Upper lobe of left lung (tissue), 6 donors: Measurements from ENCODE around the gene RNF144B. TPM values are rescaled to one million over a fixed set of nuclear protein-coding genes. Genes with fewer than 3 reads are reported as not detected.

ENCODE experiments used
- ATAC-seq, 2 donors: fragments of 200-7000 bp; cut with Tn5 transposase; one replicate each; pipeline ENCODE4 v1.9.1; 2022; ENCODE audit warnings: mild to moderate bottlenecking in 2 of 2, moderate library complexity in 2 of 2; ENCODE audit not compliant: low FRiP score in 2 of 2
- DNase-seq, 2 donors: peaks; one replicate each; pipeline ENCODE4 v3.0.0-alpha.2; 2019 to 2020
- H3K27ac ChIP-seq, 4 donors: fragments of 200-600 bp; sonication (generic); one replicate each; pipeline ENCODE4 v1.5.1; 2016 to 2019
- H3K27me3 ChIP-seq, 4 donors: fragments of 200-600 bp; sonication (generic); one replicate each; pipeline ENCODE4 v1.5.1; 2017 to 2019
- H3K36me3 ChIP-seq, 4 donors: fragments of 200-600 bp; sonication (generic); one replicate each; pipeline ENCODE4 v1.5.1; 2016 to 2019
- H3K4me1 ChIP-seq, 4 donors: fragments of 200-600 bp; sonication (generic); one replicate each; pipeline ENCODE4 v1.5.1; 2018 to 2019
- H3K4me3 ChIP-seq, 4 donors: fragments of 200-600 bp; sonication (generic); one replicate each; pipeline ENCODE4 v1.5.1; 2017 to 2019; ENCODE audit warnings: mild to moderate bottlenecking in 2 of 4, moderate library complexity in 1 of 4
- H3K9me3 ChIP-seq, 4 donors: fragments of 200-600 bp; sonication (generic); one replicate each; pipeline ENCODE4 v1.5.1; 2018 to 2019
- EP300 ChIP-seq, 4 donors: sonication (generic); formaldehyde crosslinking; IDR thresholded peaks; one replicate each; pipeline ENCODE4 v1.5.1; 2017; ENCODE audit warnings: antibody characterized with exemption in 4 of 4, control low read depth in 2 of 4
- POLR2A ChIP-seq, 4 donors: fragments of 450-650 bp; IDR thresholded peaks; one replicate each; pipeline ENCODE4 v1.5.1; 2016 to 2017; ENCODE audit warnings: antibody characterized with exemption in 4 of 4, mild to moderate bottlenecking in 2 of 4
- POLR2AphosphoS5 ChIP-seq, 2 donors: sonication (generic); formaldehyde crosslinking; IDR thresholded peaks; one replicate each; pipeline ENCODE4 v1.5.1; 2017; ENCODE audit warnings: antibody characterized with exemption in 2 of 2
- WGBS, 2 donors: methylation state at CpG; one replicate each; pipeline ENCODE4 v1.1.5; 2017 to 2018; 5-methylcytosine and 5-hydroxymethylcytosine counted together
- total RNA-seq, 6 donors: library from RNA; depleted of rRNA in 4 of 6; stranded (reverse); fragments of >200 nt in 4 of 6; gene quantifications; one replicate each; pipeline versions ENCODE4 v1.1.0 to v1.2.1, GENCODE V29; 2016 to 2021
- TF ChIP-seq, protein P1 (sequence below), 6 experiments: fragments of 450-650 bp in 4 of 6; fragments of 200-600 bp in 2 of 6; sonication (generic) in 2 of 6; IDR thresholded peaks; one replicate each; pipeline ENCODE4 v1.5.1; 2016 to 2019; ENCODE audit warnings: antibody characterized with exemption in 6 of 6
- donor health status: DM: no; HTN: no; CAD: no; lungs with moderate emphysema.
- donor health status: DM: no; HTN: yes; CAD: no; lungs with severe emphysema.

Gene RNF144B
- total RNA-seq, 6 donors from 2014 or later = 46.1 to 105 (median 55.8) TPM

DNA sequence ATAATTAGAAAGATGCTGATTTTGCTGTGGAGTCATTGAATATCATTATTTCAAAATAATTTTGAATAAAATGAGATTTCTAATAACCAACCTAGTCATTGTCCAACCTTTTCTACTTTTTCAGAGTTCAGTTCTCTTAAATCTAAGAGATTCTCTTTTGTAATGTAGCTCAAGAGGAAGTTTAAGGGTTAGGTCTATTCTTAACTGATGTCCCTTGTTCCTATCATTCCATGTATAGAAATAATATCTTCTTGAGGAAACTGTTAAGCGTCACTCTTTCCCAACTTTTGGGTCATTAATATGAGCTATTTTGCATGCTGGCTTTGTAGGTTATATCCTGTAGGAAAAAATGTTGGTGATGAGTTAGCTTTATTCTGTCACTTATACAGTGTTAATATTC is 27.0 kb downstream of the RNF144B start:
- DNase-seq = no peak
- Histone ChIP-seq H3K4me1 (peaks cover 18 to 39% (median 20%) of the 10 kb centered on the region in 4 donors), H3K27me3 (no peaks in the 10 kb centered on the region), H3K27ac (peak overlapping the region in 1 of 4 donors; percentile 13), H3K36me3 (peaks cover 0 to 13% (median 0%) of the 10 kb centered on the region in 4 donors), H3K9me3 (no peaks in the 10 kb centered on the region), H3K4me3 (no peak overlapping the region)
- TF ChIP-seq POLR2AphosphoS5 (IDR thresholded peaks at IDR 0.05) = no peak
- TF ChIP-seq, protein P1, sequence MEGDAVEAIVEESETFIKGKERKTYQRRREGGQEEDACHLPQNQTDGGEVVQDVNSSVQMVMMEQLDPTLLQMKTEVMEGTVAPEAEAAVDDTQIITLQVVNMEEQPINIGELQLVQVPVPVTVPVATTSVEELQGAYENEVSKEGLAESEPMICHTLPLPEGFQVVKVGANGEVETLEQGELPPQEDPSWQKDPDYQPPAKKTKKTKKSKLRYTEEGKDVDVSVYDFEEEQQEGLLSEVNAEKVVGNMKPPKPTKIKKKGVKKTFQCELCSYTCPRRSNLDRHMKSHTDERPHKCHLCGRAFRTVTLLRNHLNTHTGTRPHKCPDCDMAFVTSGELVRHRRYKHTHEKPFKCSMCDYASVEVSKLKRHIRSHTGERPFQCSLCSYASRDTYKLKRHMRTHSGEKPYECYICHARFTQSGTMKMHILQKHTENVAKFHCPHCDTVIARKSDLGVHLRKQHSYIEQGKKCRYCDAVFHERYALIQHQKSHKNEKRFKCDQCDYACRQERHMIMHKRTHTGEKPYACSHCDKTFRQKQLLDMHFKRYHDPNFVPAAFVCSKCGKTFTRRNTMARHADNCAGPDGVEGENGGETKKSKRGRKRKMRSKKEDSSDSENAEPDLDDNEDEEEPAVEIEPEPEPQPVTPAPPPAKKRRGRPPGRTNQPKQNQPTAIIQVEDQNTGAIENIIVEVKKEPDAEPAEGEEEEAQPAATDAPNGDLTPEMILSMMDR (IDR thresholded peaks at IDR 0.05) = no peak
- TF ChIP-seq EP300 (IDR thresholded peaks at IDR 0.05) = no peak
- no peak for TF ChIP-seq POLR2A (IDR thresholded peaks at IDR 0.05)
- WGBS, 2 donors = 54 to 71% methylated on average over 1 of the region's 1 CpG
- peak in 1 of 2 donors; percentile 52 for ATAC-seq

DNA sequence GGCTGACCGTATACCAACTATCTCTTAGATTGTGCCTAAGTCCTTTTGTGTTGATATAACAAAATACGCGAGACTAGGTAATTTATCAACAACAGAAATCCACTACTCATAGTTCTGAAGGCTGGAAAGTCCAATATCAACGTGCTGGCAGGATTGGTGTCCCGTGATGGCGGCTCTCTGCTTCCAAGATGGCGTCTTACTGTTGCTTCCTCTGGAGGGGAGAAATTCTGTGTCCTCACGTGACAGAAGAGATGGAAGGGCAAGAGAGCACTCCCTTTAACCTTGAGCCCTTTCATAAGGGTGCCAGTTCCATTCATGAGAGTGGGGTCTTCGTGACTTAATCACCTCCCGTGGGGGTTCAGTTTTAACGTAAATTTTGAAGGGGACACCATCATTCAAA is 28.1 kb downstream of the RNF144B start:
- WGBS, 2 donors = 93% methylated on average over 11 of the region's 11 CpGs
- Histone ChIP-seq H3K4me3 (no peak overlapping the region), H3K36me3 (peaks cover 0 to 7% (median 0%) of the 10 kb centered on the region in 4 donors), H3K4me1 (peaks cover 14 to 43% (median 22%) of the 10 kb centered on the region in 4 donors), H3K27me3 (no peaks in the 10 kb centered on the region), H3K9me3 (no peaks in the 10 kb centered on the region), H3K27ac (no peak overlapping the region)
- TF ChIP-seq POLR2A (IDR thresholded peaks at IDR 0.05) (no peak), POLR2AphosphoS5 (IDR thresholded peaks at IDR 0.05) (no peak), EP300 (IDR thresholded peaks at IDR 0.05) (no peak)
- TF ChIP-seq, protein P1 (IDR thresholded peaks at IDR 0.05) = no peak
- no peak for DNase-seq
- no peak for ATAC-seq

DNA sequence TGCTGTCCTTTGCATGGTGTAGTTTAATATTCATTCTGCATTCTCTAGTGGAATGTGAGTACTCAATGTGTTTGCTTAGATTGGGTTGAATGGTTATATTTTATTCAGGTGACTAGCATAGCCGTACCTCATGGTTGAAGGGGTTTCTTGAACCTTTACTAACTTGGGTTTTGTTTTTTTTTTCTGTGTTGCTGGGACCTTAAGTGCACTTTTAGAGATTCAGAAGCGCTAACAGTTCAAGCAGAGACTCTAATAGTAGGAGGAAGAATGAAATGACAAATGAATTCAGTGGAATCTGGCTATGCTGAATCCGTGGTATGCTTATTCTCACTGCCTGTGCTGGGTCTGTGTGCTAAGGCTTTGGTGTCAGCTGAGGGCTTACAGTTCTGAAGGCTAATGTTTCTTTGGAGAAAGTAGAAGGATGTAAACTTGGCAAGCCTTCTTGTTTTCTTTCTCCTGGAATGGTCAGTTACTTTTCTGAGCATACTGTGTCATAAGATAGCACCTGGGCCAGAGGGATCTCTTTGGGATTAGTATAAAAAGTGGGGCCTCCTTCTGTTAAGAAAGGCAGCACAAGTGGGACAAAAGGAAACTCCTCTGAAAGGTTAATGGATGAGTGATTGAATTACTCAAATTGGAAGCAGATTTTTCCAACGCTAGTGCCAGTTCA is 28.7 kb downstream of the RNF144B start:
- H3K27me3 ChIP-seq = no peaks in the 10 kb centered on the region
- ATAC-seq = no peak
- WGBS, 2 donors = 57 to 62% methylated on average over 4 of the region's 4 CpGs
- peaks cover 0 to 7% (median 0%) of the 10 kb centered on the region in 4 donors for H3K36me3 ChIP-seq
- H3K4me1 ChIP-seq = peaks cover 10 to 46% (median 21%) of the 10 kb centered on the region in 4 donors
- H3K9me3 ChIP-seq = no peaks in the 10 kb centered on the region
- H3K4me3 ChIP-seq = no peak overlapping the region
- no peak for DNase-seq
- no peak for TF ChIP-seq EP300 (IDR thresholded peaks at IDR 0.05)
- TF ChIP-seq, protein P1 (IDR thresholded peaks at IDR 0.05) = no peak
- no peak for TF ChIP-seq POLR2A (IDR thresholded peaks at IDR 0.05)
- no peak for TF ChIP-seq POLR2AphosphoS5 (IDR thresholded peaks at IDR 0.05)
- peak overlapping the region in 2 of 4 donors; percentile 4 to 24 for H3K27ac ChIP-seq

DNA sequence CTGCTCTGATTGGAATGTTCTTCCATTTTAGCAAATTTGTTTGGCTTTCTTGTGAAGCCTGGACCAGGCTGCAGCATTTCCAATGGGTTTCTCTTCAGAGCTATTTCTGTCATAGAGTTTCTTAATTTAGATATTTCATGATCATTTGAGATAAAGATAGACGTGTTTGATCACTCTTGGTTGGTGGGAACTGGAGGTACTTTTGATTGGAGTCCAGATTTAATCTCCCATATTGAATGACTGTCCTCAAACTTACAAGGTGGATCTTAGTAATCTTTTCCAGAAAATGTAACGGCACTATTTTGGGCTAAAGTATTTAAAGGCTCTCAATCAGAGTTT is 29.2 kb downstream of the RNF144B start:
- WGBS, 2 donors = 61 to 75% methylated on average over 2 of the region's 2 CpGs
- H3K27ac ChIP-seq = peak overlapping the region in 1 of 4 donors; percentile 24
- ATAC-seq (no peak), DNase-seq (no peak)
- no peaks in the 10 kb centered on the region for H3K9me3 ChIP-seq
- no peaks in the 10 kb centered on the region for H3K27me3 ChIP-seq
- peaks cover 10 to 46% (median 21%) of the 10 kb centered on the region in 4 donors for H3K4me1 ChIP-seq
- peaks cover 0 to 7% (median 0%) of the 10 kb centered on the region in 4 donors for H3K36me3 ChIP-seq
- no peak overlapping the region for H3K4me3 ChIP-seq
- TF ChIP-seq POLR2A (IDR thresholded peaks at IDR 0.05) (no peak), POLR2AphosphoS5 (IDR thresholded peaks at IDR 0.05) (no peak), EP300 (IDR thresholded peaks at IDR 0.05) (no peak)
- TF ChIP-seq, protein P1 (IDR thresholded peaks at IDR 0.05) = no peak

DNA sequence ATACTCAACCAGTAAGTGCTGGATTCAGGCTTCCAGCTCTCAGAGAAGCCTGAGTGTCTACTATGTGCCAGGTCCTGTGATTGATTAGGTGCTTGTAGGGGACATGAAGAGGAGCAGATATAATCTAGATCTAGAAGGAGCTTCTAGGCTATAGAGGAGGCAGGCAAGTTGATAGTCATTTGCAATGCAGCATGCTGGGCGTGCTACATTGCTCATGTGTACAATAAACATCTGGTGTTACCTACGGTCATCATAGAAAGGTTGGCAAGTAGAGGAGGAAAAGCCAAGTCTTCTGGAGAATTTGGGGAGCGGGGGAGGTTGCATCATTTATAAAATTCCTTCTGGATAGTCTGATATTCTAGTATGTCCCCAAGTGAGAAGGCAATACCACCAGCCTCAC is 33.2 kb downstream of the RNF144B start:
- WGBS, 2 donors = 69 to 80% methylated on average over 3 of the region's 3 CpGs
- DNase-seq = no peak
- Histone ChIP-seq H3K4me3 (no peak overlapping the region), H3K27me3 (no peaks in the 10 kb centered on the region), H3K27ac (peak overlapping the region in 1 of 4 donors; percentile 13), H3K36me3 (peaks cover 0 to 10% (median 0%) of the 10 kb centered on the region in 4 donors), H3K4me1 (peaks cover 17 to 40% (median 26%) of the 10 kb centered on the region in 4 donors), H3K9me3 (no peaks in the 10 kb centered on the region)
- ATAC-seq = no peak
- TF ChIP-seq POLR2AphosphoS5 (IDR thresholded peaks at IDR 0.05) (no peak), EP300 (IDR thresholded peaks at IDR 0.05) (no peak), POLR2A (IDR thresholded peaks at IDR 0.05) (no peak)
- TF ChIP-seq, protein P1 (IDR thresholded peaks at IDR 0.05) = no peak
